SK-N-SH (cell line): ENCODE measurements around the gene ADAMTS4. TPM values are rescaled to one million over a fixed set of nuclear protein-coding genes. Genes with fewer than 3 reads are reported as not detected.
A peak's percentile ranks its signal among the peaks of the same experiment; 100 is the strongest.

Experiments used
- CTCF ChIP-seq: fragments of 200-600 bp; sonication (generic); IDR thresholded peaks from 2 replicates; pipeline ENCODE4 v1.6.1; 2017; ENCODE audit warnings: antibody characterized with exemption, mild to moderate bottlenecking, moderate library complexity
- ELF1 ChIP-seq: IDR thresholded peaks from 2 replicates; pipeline ENCODE4 v1.4.0; 2012
- EZH2phosphoT487 ChIP-seq: fragments of 200-600 bp; sonication (generic); IDR thresholded peaks from 2 replicates; pipeline ENCODE4 v1.6.1; 2017; ENCODE audit warnings: low read depth, mixed run types, mild to moderate bottlenecking, antibody characterized with exemption, moderate library complexity, borderline replicate concordance
- FOXM1 ChIP-seq: IDR thresholded peaks from 2 replicates; pipeline ENCODE4 v1.4.0; 2012; ENCODE audit warnings: low read depth, mild to moderate bottlenecking
- GABPA ChIP-seq: IDR thresholded peaks from 2 replicates; pipeline ENCODE4 v1.4.0; 2012; ENCODE audit warnings: low read depth, mild to moderate bottlenecking
- NRF1 ChIP-seq: IDR thresholded peaks from 2 replicates; pipeline ENCODE4 v1.6.1; 2012; ENCODE audit warnings: low read depth, mild to moderate bottlenecking, low read length
- POLR2AphosphoS5 ChIP-seq: IDR thresholded peaks from 2 replicates; pipeline ENCODE4 v1.6.1; 2012; ENCODE audit warnings: low read depth, low read length
- RAD21 ChIP-seq: IDR thresholded peaks from 2 replicates; pipeline ENCODE4 v1.6.1; 2012; ENCODE audit warnings: mild to moderate bottlenecking, low read length
- REST ChIP-seq: IDR thresholded peaks from 2 replicates; pipeline ENCODE4 v1.6.1; 2012; ENCODE audit warnings: mild to moderate bottlenecking, low read depth, low read length, moderate library complexity
- RXRA ChIP-seq: IDR thresholded peaks from 2 replicates; pipeline ENCODE4 v1.4.0; 2012; ENCODE audit warnings: low read depth, mild to moderate bottlenecking, borderline replicate concordance
- SIN3A ChIP-seq: IDR thresholded peaks from 2 replicates; pipeline ENCODE4 v1.6.1; 2012; ENCODE audit warnings: low read depth, mild to moderate bottlenecking, low read length, moderate library complexity, borderline replicate concordance
- SMC3 ChIP-seq: IDR thresholded peaks from 2 replicates; pipeline ENCODE4 v1.6.1; 2012; ENCODE audit warnings: low read depth, low read length, improper control_type of control experiment
- TAF1 ChIP-seq: IDR thresholded peaks from 2 replicates; pipeline ENCODE4 v1.6.1; 2012; ENCODE audit warnings: low read depth, mild to moderate bottlenecking, low read length, moderate library complexity, borderline replicate concordance
- TCF12 ChIP-seq: IDR thresholded peaks from 2 replicates; pipeline ENCODE4 v1.4.0; 2012
- TEAD4 ChIP-seq: IDR thresholded peaks from 2 replicates; pipeline ENCODE4 v1.4.0; 2012; ENCODE audit warnings: mild to moderate bottlenecking, borderline replicate concordance; ENCODE audit not compliant: insufficient read depth
- YY1 ChIP-seq: IDR thresholded peaks from 2 replicates; pipeline ENCODE4 v1.4.0; 2012; ENCODE audit warnings: low read depth, mild to moderate bottlenecking
- polyA plus RNA-seq, 3 experiments: library from polyadenylated mRNA; depleted of rRNA; stranded (reverse); fragments of >200 nt; gene quantifications; 2 replicates each; pipeline ENCODE4 v1.2.3, GENCODE V29; 2012
- TF ChIP-seq, protein P1 (sequence below): fragments of 150-350 bp; IDR thresholded peaks from 2 replicates; pipeline ENCODE4 v1.6.1; 2016; ENCODE audit warnings: mild to moderate bottlenecking, low read depth, low read length
- TF ChIP-seq, protein P2 (sequence below): IDR thresholded peaks from 2 replicates; pipeline ENCODE4 v1.4.0; 2012; ENCODE audit warnings: low read depth, borderline replicate concordance

ADAMTS4 gene
- polyA plus RNA-seq, 1 of the 3 experiments (the other 2 are of a cell fraction), result 1.2 TPM

- TF ChIP-seq TAF1, result no peak
- no peak for TF ChIP-seq FOXM1
- no peak for TF ChIP-seq YY1
- TF ChIP-seq NRF1, result no peak
- TF ChIP-seq SMC3, result peak; percentile 87
- TF ChIP-seq RXRA, result no peak
- TF ChIP-seq, protein P1, sequence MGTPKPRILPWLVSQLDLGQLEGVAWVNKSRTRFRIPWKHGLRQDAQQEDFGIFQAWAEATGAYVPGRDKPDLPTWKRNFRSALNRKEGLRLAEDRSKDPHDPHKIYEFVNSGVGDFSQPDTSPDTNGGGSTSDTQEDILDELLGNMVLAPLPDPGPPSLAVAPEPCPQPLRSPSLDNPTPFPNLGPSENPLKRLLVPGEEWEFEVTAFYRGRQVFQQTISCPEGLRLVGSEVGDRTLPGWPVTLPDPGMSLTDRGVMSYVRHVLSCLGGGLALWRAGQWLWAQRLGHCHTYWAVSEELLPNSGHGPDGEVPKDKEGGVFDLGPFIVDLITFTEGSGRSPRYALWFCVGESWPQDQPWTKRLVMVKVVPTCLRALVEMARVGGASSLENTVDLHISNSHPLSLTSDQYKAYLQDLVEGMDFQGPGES, result no peak
- TF ChIP-seq REST, result no peak
- TF ChIP-seq SIN3A, result no peak
- no peak for TF ChIP-seq GABPA
- TF ChIP-seq, protein P2, sequence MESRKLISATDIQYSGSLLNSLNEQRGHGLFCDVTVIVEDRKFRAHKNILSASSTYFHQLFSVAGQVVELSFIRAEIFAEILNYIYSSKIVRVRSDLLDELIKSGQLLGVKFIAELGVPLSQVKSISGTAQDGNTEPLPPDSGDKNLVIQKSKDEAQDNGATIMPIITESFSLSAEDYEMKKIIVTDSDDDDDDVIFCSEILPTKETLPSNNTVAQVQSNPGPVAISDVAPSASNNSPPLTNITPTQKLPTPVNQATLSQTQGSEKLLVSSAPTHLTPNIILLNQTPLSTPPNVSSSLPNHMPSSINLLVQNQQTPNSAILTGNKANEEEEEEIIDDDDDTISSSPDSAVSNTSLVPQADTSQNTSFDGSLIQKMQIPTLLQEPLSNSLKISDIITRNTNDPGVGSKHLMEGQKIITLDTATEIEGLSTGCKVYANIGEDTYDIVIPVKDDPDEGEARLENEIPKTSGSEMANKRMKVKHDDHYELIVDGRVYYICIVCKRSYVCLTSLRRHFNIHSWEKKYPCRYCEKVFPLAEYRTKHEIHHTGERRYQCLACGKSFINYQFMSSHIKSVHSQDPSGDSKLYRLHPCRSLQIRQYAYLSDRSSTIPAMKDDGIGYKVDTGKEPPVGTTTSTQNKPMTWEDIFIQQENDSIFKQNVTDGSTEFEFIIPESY, result no peak
- peak; percentile 86 for TF ChIP-seq CTCF
- TF ChIP-seq RAD21, result peak; percentile 85
- TF ChIP-seq TEAD4, result no peak
- TF ChIP-seq POLR2AphosphoS5, result no peak
- TF ChIP-seq ELF1, result no peak
- no peak for TF ChIP-seq EZH2phosphoT487
- no peak for TF ChIP-seq TCF12
These were observed 6.1 kb downstream of the ADAMTS4 start (continued) for GRCh38 chr1:161192476-161193465.
